ENCODE data around the gene NLRC5. TPM values are rescaled to one million over a fixed set of nuclear protein-coding genes. Genes with fewer than 3 reads are reported as not detected.

The NLRC5 gene
- total and polyA plus RNA-seq, 9 of the 15 experiments (the other 6 are each of a cell fraction or from before 2014, with no cell fraction given) = 0.59 to 0.71 TPM; not detected in 7

DNA sequence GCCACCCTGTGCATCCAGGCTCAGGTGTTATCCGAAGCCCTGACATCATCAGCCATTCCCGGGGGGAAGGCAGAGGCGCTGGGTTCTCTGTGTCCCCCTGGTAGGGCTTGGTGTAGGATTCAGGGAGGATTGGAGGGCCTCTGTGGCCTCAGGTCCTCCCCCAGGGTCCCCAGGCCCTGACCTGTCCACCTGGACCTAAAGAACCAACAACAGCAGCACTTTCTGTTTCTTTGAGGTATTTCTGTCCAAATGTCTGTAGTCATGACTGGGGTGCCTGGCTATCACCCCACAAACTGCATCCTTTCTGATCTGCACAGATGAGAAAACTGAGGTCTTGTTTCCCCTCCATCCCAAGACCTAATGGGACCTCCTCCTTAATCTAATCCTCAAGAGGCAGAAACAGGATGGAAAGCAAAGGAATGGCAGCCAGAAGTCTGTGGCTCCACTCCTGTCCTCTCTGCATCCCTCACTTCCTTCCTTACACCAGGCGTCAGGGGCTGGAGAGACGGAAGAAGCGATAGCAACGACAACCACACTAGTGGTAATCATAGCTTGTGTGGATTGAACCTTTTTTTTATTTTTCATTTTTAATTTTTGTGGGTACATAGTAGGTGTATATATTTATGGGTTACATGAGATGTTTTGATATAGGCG lies 11.8 kb downstream of the NLRC5 start:
- Histone ChIP-seq H3K79me2 (ENCODE audit: control insufficient read depth, insufficient read depth, low read length) (no peaks in the 10 kb centered on the region), H3K4me3 (no peak overlapping the region), H3K9me1 (ENCODE audit: control insufficient read depth, insufficient read depth, low read length) (no peaks in the 10 kb centered on the region), H3K27ac (ENCODE audit: extremely low read depth, low read depth, low read length) (no peak overlapping the region), H2AFZ (ENCODE audit: low read depth, low read length) (no peak overlapping the region), H3K27me3 (ENCODE audit: control insufficient read depth in 2 of 2, insufficient read depth in 2 of 2, low read length in 2 of 2) (peaks cover 10 to 34% of the 10 kb centered on the region in 2 experiments; a peak in 4 of 5 replicates), H3K9me3 (replicated peaks; ENCODE audit: control insufficient read depth, insufficient read depth, low read depth, low read length) (no peaks in the 10 kb centered on the region), H3K4me2 (ENCODE audit: insufficient read depth, low read length) (no peak overlapping the region), H3K36me3 (ENCODE audit: control insufficient read depth, insufficient read depth, low read length) (no peaks in the 10 kb centered on the region), H4K20me1 (replicated peaks; ENCODE audit: control insufficient read depth, insufficient read depth, low read length) (0 out of 2 replicates have a peak, but pooled peaks cover 4% of the 10 kb centered on the region), H3K4me1 (replicated peaks in 1 of 2; ENCODE audit: control insufficient read depth in 2 of 2, insufficient read depth in 2 of 2, low read length in 2 of 2) (peaks cover 0 to 3% of the 10 kb centered on the region in 2 experiments; a peak in 2 of 5 replicates), H3K9ac (ENCODE audit: insufficient read depth in 1 of 2, low read depth in 2 of 2, low read length in 2 of 2) (no peak overlapping the region)
- no TSS peak for BruUV-seq (replicated peaks)
- intact Hi-C loops (cut with micrococcal nuclease) (no loop called here), in situ Hi-C loops (cut with MboI) (no loop called here)
- 29% methylated on average over 8 of the region's 8 CpGs for WGBS (ENCODE audit: insufficient coverage, low coverage, missing lambda C conversion rate)
- TF ChIP-seq PRMT5 (CRISPR knock-in tag; IDR thresholded peaks at IDR 0.05) (no peak), PATZ1 (CRISPR knock-in tag; IDR thresholded peaks at IDR 0.05; ENCODE audit: borderline replicate concordance) (no peak), MAFG (tag; conservative IDR thresholded peaks at IDR 0.05) (no peak), ZNF449 (CRISPR knock-in tag; IDR thresholded peaks at IDR 0.05) (no peak), PPARD (CRISPR knock-in tag; IDR thresholded peaks at IDR 0.05) (no peak), CBX8 (IDR thresholded peaks at IDR 0.05; ENCODE audit: borderline replicate concordance, extremely low read depth, low read depth, low read length, poor library complexity, severe bottlenecking) (no peak), CREBBP (IDR thresholded peaks at IDR 0.05; ENCODE audit: low read depth, low read length) (no peak), HLTF (IDR thresholded peaks at IDR 0.05) (no peak)
- ATAC-seq (no peak), DNase-seq (ENCODE audit: extremely low read depth in 1 of 4, low spot score in 3 of 4) (no peak), FAIRE-seq (no peak)
- ChIA-PET POLR2A (no interaction called here), CTCF (ENCODE audit: low intra/inter-chr PET ratio) (no interaction called here)
